H9 (cell line): Measurements from ENCODE around the gene CELSR2. TPM values are rescaled to one million over a fixed set of nuclear protein-coding genes. Genes with fewer than 3 reads are reported as not detected.
A peak's percentile ranks its signal among the peaks of the same experiment; 100 is the strongest.

Source experiments
- DNase-seq: peaks from one replicate; pipeline ENCODE4 v3.0.0-alpha.2; 2017
- H2AFZ ChIP-seq: one replicate; pipeline ENCODE4 v1.6.1; 2013; ENCODE audit warnings: mild to moderate bottlenecking, low read length, control low read depth, moderate library complexity
- H2AK5ac ChIP-seq: 2 replicates; pipeline ENCODE4 v1.6.1; 2013; ENCODE audit warnings: low read length, control low read depth, mixed read lengths; ENCODE audit not compliant: insufficient read length
- H2BK120ac ChIP-seq: one replicate; pipeline ENCODE4 v1.6.1; 2013; ENCODE audit warnings: low read depth, mild to moderate bottlenecking, low read length, control low read depth, inconsistent platforms; ENCODE audit not compliant: poor library complexity, severe bottlenecking
- H2BK12ac ChIP-seq: 2 replicates; pipeline ENCODE4 v1.6.1; 2013; ENCODE audit warnings: low read length, control low read depth, mixed read lengths, low read depth; ENCODE audit not compliant: insufficient read length
- H2BK15ac ChIP-seq: 2 replicates; pipeline ENCODE4 v1.6.1; 2013; ENCODE audit warnings: low read depth, low read length, control low read depth
- H2BK20ac ChIP-seq: one replicate; pipeline ENCODE4 v1.6.1; 2013; ENCODE audit warnings: low read depth, mild to moderate bottlenecking, low read length, control low read depth, inconsistent platforms; ENCODE audit not compliant: poor library complexity, severe bottlenecking
- H2BK5ac ChIP-seq: 2 replicates; pipeline ENCODE4 v1.6.1; 2013; ENCODE audit warnings: low read length, control low read depth, mixed read lengths; ENCODE audit not compliant: insufficient read length
- H3K14ac ChIP-seq: 2 replicates; pipeline ENCODE4 v1.6.1; 2013; ENCODE audit warnings: low read length, control low read depth; ENCODE audit not compliant: insufficient read depth
- H3K18ac ChIP-seq: 2 replicates; pipeline ENCODE4 v1.6.1; 2013; ENCODE audit warnings: low read depth, mild to moderate bottlenecking, mixed read lengths, low read length, control low read depth; ENCODE audit not compliant: insufficient read length
- H3K23ac ChIP-seq: 2 replicates; pipeline ENCODE4 v1.6.1; 2013; ENCODE audit warnings: low read length, control low read depth, mixed read lengths, low read depth; ENCODE audit not compliant: insufficient read length
- H3K23me2 ChIP-seq: 2 replicates; pipeline ENCODE4 v1.6.1; 2013; ENCODE audit warnings: low read depth, mild to moderate bottlenecking, mixed read lengths, low read length, control low read depth; ENCODE audit not compliant: insufficient read length, poor library complexity, severe bottlenecking
- H3K27ac ChIP-seq: 2 replicates; pipeline ENCODE4 v1.5.1; 2013; ENCODE audit warnings: low read length, control low read depth, mixed read lengths, low read depth; ENCODE audit not compliant: insufficient read length
- H3K27me3 ChIP-seq: 2 replicates; pipeline ENCODE4 v1.6.1; 2013; ENCODE audit warnings: low read length, control low read depth, inconsistent platforms; ENCODE audit not compliant: insufficient read depth
- H3K4ac ChIP-seq: 2 replicates; pipeline ENCODE4 v1.6.1; 2013; ENCODE audit warnings: low read depth, mild to moderate bottlenecking, control low read depth, inconsistent platforms, low read length, moderate library complexity
- H3K4me1 ChIP-seq: 2 replicates; pipeline ENCODE4 v1.6.1; 2013; ENCODE audit warnings: low read length, control low read depth, inconsistent platforms; ENCODE audit not compliant: insufficient read depth
- H3K4me2 ChIP-seq: 2 replicates; pipeline ENCODE4 v1.6.1; 2013; ENCODE audit warnings: low read length, control low read depth, mixed read lengths; ENCODE audit not compliant: insufficient read length, insufficient read depth
- H3K56ac ChIP-seq: 2 replicates; pipeline ENCODE4 v1.6.1; 2013; ENCODE audit warnings: low read depth, mild to moderate bottlenecking, mixed read lengths, low read length, control low read depth; ENCODE audit not compliant: insufficient read length
- H3K79me1 ChIP-seq: 2 replicates; pipeline ENCODE4 v1.6.1; 2013; ENCODE audit warnings: low read depth, mild to moderate bottlenecking, moderate library complexity, low read length, control low read depth, inconsistent platforms; ENCODE audit not compliant: insufficient read depth, poor library complexity, severe bottlenecking
- H3K79me2 ChIP-seq: 2 replicates; pipeline ENCODE4 v1.6.1; 2013; ENCODE audit warnings: low read length, control low read depth, inconsistent platforms; ENCODE audit not compliant: insufficient read depth
- H3K9ac ChIP-seq: 2 replicates; pipeline ENCODE4 v1.6.1; 2013; ENCODE audit warnings: low read length, control low read depth, mixed read lengths; ENCODE audit not compliant: insufficient read length; ENCODE audit errors: extremely low read depth
- H3K9me3 ChIP-seq: one replicate; pipeline ENCODE4 v1.6.1; 2013; ENCODE audit warnings: low read depth, low read length, inconsistent platforms; ENCODE audit not compliant: control insufficient read depth
- H3T11ph ChIP-seq: one replicate; pipeline ENCODE4 v1.6.1; 2013; ENCODE audit warnings: mild to moderate bottlenecking, low read length, control low read depth, inconsistent platforms
- H4K20me1 ChIP-seq: one replicate; pipeline ENCODE4 v1.6.1; 2013; ENCODE audit not compliant: control insufficient read depth, insufficient read length, insufficient read depth
- H4K5ac ChIP-seq: 2 replicates; pipeline ENCODE4 v1.6.1; 2013; ENCODE audit warnings: low read depth, mild to moderate bottlenecking, mixed read lengths, low read length, control low read depth; ENCODE audit not compliant: insufficient read length
- H4K8ac ChIP-seq: replicated peaks from 2 replicates; pipeline ENCODE4 v1.6.1; 2013; ENCODE audit warnings: low read length, control low read depth, mixed read lengths, low read depth; ENCODE audit not compliant: insufficient read length
- H4K91ac ChIP-seq: 2 replicates; pipeline ENCODE4 v1.6.1; 2013; ENCODE audit warnings: low read depth, mild to moderate bottlenecking, moderate library complexity, mixed read lengths, low read length, control low read depth; ENCODE audit not compliant: insufficient read length
- H3K27ac Mint-ChIP-seq, 3 experiments: 2 replicates in 2 of 3; 3 replicates in 1 of 3; pipeline ENCODE4 v1.8.0; 2020 to 2021; ENCODE audit warnings: mixed read lengths in 3 of 3, mild to moderate bottlenecking in 1 of 3, moderate library complexity in 1 of 3
- H3K27me3 Mint-ChIP-seq: 2 replicates; pipeline ENCODE4 v1.8.0; 2021; ENCODE audit warnings: low read depth, mild to moderate bottlenecking, moderate library complexity, mixed read lengths
- H3K36me3 Mint-ChIP-seq, 3 experiments: 2 replicates in 2 of 3; 3 replicates in 1 of 3; pipeline ENCODE4 v1.8.0; 2020 to 2021; ENCODE audit warnings: low read depth in 3 of 3, mixed read lengths in 3 of 3; ENCODE audit not compliant: insufficient read depth in 1 of 3
- H3K4me1 Mint-ChIP-seq, 2 experiments: 2 replicates each; pipeline ENCODE4 v1.8.0; 2020; ENCODE audit warnings: mixed read lengths in 2 of 2
- H3K4me3 Mint-ChIP-seq, 2 experiments: 2 replicates in 1 of 2; 3 replicates in 1 of 2; pipeline ENCODE4 v1.8.0; 2020 to 2021; ENCODE audit warnings: mild to moderate bottlenecking in 2 of 2, mixed read lengths in 2 of 2, moderate library complexity in 1 of 2
- H3K9me3 Mint-ChIP-seq, 2 experiments: 2 replicates in 1 of 2; 3 replicates in 1 of 2; pipeline ENCODE4 v1.8.0; 2020; ENCODE audit warnings: mild to moderate bottlenecking in 2 of 2, mixed read lengths in 2 of 2, moderate library complexity in 1 of 2
- WGBS: extraction: QIAGEN DNeasy Blood & Tissue Kit; methylation state at CpG from one replicate; pipeline ENCODE4 v1.1.7; 2013; ENCODE audit warnings: missing lambda C conversion rate, low lambda C conversion rate, mixed read lengths; ENCODE audit not compliant: insufficient read length; ENCODE audit errors: extremely low coverage; 5-methylcytosine and 5-hydroxymethylcytosine counted together
- total RNA-seq: library from RNA; stranded (reverse); gene quantifications from 2 replicates; pipeline ENCODE4 v1.2.1, GENCODE V29; 2021
- TF ChIP-seq, protein P1 (sequence below): fragments of 200-600 bp; sonication (generic); conservative IDR thresholded peaks from 3 replicates; pipeline ENCODE4 v1.8.0; 2021; ENCODE audit warnings: antibody characterized with exemption, mild to moderate bottlenecking

CELSR2 gene
- total RNA-seq, 1 experiment from 2014 or later, result 29.2 TPM

DNA sequence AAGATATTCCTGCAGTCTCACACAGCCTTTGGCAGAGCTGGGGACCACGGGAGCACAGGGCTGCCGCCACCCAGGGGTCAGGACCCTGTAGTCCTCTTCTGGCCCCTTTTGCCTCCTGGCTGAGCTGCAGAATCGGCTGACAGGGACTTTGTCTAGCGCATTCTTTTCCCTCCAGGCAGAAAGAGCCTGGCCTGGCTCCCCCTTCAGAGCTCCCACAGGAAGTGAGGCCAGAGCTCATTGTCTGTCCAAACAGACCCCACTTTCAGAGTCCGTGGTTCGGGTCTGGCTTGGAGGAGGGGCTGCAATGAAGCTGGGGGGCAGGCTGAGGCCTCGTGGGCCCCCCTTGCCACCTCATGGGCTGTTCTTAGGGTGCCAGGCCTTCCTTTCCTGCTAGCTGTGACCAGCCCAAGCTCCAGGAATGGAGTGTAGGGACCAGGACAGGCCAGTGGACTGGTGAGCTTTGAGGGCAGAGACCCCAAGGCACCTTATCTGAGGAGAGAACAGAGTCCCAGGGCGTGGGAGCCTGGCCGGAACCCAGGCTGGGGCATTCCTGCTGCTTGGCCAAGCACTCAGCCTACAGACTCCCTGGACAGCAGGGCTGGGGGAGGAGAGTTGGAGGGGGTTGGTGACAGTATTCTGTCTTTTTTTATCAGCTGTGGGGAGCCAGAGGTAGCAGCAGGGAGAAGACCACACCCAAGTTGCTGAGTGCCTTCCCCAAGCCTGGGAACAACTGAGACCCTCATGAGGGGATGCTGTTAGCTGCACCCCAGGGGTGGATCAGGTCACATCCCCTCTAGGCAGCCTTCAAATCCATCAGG, 4.7 kb downstream of the CELSR2 start:
- no CpG with 5 or more reads among the region's 9 CpGs for WGBS
- DNase-seq, result no peak

More for the DNA sequence above, 4.7 kb downstream of the CELSR2 start:
- Histone ChIP-seq H3K56ac (no peak overlapping the region), H2BK20ac (no peak overlapping the region), H3K4me2 (no peak overlapping the region), H3K4ac (no peak overlapping the region), H2BK5ac (no peak overlapping the region), H2BK120ac (no peak overlapping the region), H2AFZ (no peak overlapping the region), H3K18ac (peak overlapping the region; percentile 36), H3K27me3 (peaks cover 4% of the 10 kb centered on the region; the same call in 1 of the 2 replicates), H3K27ac (no peak overlapping the region), H3K9ac (no peak overlapping the region), H4K91ac (no peak overlapping the region), H2AK5ac (no peak overlapping the region), H3K4me1 (no peaks in the 10 kb centered on the region), H3K14ac (peak overlapping the region; percentile 36), H3T11ph (no peak overlapping the region), H2BK15ac (no peak overlapping the region; the same call in 1 of the 2 replicates), H2BK12ac (no peak overlapping the region), H3K23me2 (peaks cover 5% of the 10 kb centered on the region), H3K79me2 (no peaks in the 10 kb centered on the region; the same call in 1 of the 2 replicates), H4K8ac (no peak overlapping the region), H3K23ac (no peak overlapping the region), H4K20me1 (no peaks in the 10 kb centered on the region), H3K79me1 (no peaks in the 10 kb centered on the region), H4K5ac (no peak overlapping the region), H3K9me3 (no peaks in the 10 kb centered on the region)
- Mint-ChIP-seq H3K4me3 (peak overlapping the region in 1 of 2 experiments; percentile 35; a peak in 4 of 5 replicates), H3K27me3 (peaks cover 26% of the 10 kb centered on the region), H3K36me3 (peaks cover 22 to 36% (median 28%) of the 10 kb centered on the region in 3 experiments), H3K27ac (no peak overlapping the region; a peak in 2 of 7 replicates), H3K4me1 (peaks cover 40 to 49% of the 10 kb centered on the region in 2 experiments), H3K9me3 (peaks cover 14 to 21% of the 10 kb centered on the region in 2 experiments)
- TF ChIP-seq, protein P1, sequence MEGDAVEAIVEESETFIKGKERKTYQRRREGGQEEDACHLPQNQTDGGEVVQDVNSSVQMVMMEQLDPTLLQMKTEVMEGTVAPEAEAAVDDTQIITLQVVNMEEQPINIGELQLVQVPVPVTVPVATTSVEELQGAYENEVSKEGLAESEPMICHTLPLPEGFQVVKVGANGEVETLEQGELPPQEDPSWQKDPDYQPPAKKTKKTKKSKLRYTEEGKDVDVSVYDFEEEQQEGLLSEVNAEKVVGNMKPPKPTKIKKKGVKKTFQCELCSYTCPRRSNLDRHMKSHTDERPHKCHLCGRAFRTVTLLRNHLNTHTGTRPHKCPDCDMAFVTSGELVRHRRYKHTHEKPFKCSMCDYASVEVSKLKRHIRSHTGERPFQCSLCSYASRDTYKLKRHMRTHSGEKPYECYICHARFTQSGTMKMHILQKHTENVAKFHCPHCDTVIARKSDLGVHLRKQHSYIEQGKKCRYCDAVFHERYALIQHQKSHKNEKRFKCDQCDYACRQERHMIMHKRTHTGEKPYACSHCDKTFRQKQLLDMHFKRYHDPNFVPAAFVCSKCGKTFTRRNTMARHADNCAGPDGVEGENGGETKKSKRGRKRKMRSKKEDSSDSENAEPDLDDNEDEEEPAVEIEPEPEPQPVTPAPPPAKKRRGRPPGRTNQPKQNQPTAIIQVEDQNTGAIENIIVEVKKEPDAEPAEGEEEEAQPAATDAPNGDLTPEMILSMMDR, result no peak; the same call in 2 of the 3 replicates
